CD4-positive, alpha-beta T cell treated with Interleukin-6 for 4 hours (primary cell): ENCODE results near the gene STT3B.

Source experiments
- DNase-seq: peaks from one replicate; pipeline ENCODE4 v3.0.0-alpha.2; 2020; ENCODE audit warnings: mixed read lengths

Gene STT3B

GRCh38 chr3:31521468-31521867 lies 11.3 kb upstream of the STT3B start:
- no peak for DNase-seq

DNA sequence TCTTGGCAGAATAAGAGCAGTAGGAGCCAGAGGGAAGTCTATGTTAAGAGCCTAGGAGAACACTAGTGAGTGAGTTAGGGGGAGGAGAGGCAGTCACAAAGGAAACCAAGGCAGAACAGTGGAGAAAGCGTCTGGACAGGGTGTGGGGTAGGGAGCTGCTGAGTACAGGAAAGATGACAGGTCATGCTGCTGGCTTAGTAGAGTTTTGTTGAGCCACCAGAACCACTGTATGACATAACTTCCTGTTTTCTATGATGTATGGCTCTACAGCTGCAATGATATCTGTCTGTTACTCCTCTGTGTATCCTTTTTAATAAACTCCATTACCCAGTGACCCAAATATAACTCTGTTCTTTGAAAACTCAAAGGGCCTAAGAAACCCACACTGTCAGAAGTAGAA lies 10.6 kb upstream of the STT3B start:
- peak; percentile 51 for DNase-seq

DNA sequence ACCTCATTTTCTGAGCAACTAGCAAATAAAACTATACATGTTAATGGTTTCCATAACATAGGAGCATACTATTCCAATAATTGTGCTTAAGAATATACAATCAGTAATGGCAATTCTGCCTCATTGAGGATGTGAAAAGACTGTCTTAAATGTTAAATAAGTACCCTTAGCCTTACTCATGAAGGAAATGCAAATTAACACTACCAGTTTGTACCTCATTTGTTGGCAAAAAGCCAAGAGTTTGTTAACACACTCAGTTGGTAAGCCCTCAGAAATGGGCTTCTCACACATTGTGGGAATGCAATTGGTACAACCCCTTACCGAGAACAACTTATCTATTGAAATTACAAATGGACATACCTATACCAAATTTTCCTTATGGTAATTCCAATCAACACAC lies 9.2 kb upstream of the STT3B start:
- DNase-seq = no peak

DNA sequence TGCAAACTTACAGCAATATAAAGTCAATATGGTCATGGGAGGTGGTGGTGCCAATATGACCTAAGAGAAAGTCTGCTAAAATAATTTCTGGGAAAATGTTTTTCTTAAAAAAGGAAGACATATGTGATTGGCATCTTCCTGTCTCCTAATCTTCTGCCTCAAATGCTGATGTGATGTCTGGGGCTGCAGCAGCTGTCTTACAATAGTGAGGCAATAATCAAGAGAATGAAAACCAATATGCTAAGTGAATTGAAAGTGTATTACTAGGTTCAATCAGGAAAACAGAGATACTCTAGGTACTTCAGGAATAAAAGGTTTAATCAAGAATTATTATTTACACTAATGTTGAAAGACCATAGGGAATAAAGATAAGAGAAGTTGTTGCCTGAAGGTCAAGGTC lies 7.2 kb upstream of the STT3B start:
- no peak for DNase-seq

GRCh38 chr3:31529421-31529820 lies 3.3 kb upstream of the STT3B start:
- no peak for DNase-seq

- DNase-seq = no peak
These were observed 2.4 kb upstream of the STT3B start for GRCh38 chr3:31530039-31530959.

DNA sequence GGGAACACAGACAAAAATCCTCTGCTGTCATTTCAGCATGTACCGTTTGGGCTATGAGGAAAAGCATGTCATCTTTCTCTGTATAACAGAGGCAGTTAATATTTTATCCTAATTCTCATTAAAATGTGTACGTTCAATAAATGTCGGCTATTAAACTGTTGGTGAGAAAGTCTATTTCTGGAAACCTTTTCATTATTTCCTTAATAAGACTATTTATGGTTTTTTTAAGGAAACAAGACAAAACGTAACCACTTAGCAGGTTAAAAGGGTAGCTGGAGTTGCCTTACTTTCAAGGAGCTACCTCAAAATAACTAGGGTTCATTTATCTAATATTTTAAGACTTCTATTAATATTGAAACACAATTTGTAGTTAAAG lies 1.8 kb upstream of the STT3B start:
- no peak for DNase-seq

- DNase-seq = no peak
These were observed 1.2 kb upstream of the STT3B start for GRCh38 chr3:31531452-31531991.

GRCh38 chr3:31531992-31532586 lies 636 bp upstream of the STT3B start:
- peak; percentile 99 for DNase-seq

GRCh38 chr3:31533169-31534064 lies 692 bp downstream of the STT3B start:
- peak; percentile 59 for DNase-seq

GRCh38 chr3:31534065-31534425 lies 1.3 kb downstream of the STT3B start:
- DNase-seq = no peak

- no peak for DNase-seq
These were observed 3.8 kb downstream of the STT3B start for GRCh38 chr3:31536497-31536896.

- DNase-seq = no peak
These were observed 6.1 kb downstream of the STT3B start for GRCh38 chr3:31538801-31539200.

GRCh38 chr3:31539275-31539674 lies 6.5 kb downstream of the STT3B start:
- no peak for DNase-seq

- no peak for DNase-seq
These were observed 8.4 kb downstream of the STT3B start for GRCh38 chr3:31541089-31541488.

- no peak for DNase-seq
These were observed 9.5 kb downstream of the STT3B start for GRCh38 chr3:31542246-31542645.

GRCh38 chr3:31543375-31543774 lies 10.7 kb downstream of the STT3B start:
- DNase-seq = no peak

GRCh38 chr3:31544634-31545033 lies 11.9 kb downstream of the STT3B start:
- no peak for DNase-seq

- DNase-seq = no peak
These were observed 13.4 kb downstream of the STT3B start for GRCh38 chr3:31546162-31546561.

GRCh38 chr3:31546725-31547124 lies 14.0 kb downstream of the STT3B start:
- DNase-seq = no peak

GRCh38 chr3:31550452-31551251 lies 17.9 kb downstream of the STT3B start:
- peak; percentile 12 for DNase-seq

DNA sequence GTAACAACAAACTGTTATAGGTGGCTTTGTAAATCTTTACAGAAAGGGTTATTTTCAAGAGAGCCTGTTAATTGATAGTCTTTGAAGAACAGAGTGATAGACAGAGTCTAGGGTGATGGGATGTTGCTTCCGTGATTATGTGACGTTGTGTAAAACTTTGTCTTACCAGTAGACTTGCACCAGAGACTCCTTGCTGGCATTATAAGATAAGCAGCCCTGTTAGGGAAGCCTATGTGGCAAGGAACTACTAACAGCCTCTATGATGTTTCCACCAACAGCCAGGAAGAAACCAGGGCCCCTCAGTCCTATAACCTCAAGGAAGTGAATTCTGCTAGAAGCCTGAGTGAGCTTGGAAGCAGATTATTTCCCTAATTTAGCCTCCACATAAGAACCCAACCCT lies 18.9 kb downstream of the STT3B start:
- DNase-seq = no peak
